HCT116 (cell line): ENCODE results near the gene LMNTD2. TPM values are rescaled to one million over a fixed set of nuclear protein-coding genes. Genes with fewer than 3 reads are reported as not detected.

Experiments
- ATAC-seq: fragments of 200-7000 bp; cut with Tn5 transposase; 2 replicates; pipeline ENCODE4 v1.9.1; 2020; ENCODE audit warnings: mild to moderate bottlenecking, moderate library complexity
- BruUV-seq: library from RNA; stranded (reverse); fragments of 400-500 nt; replicated peaks from 2 replicates; lab custom pipeline; 2021; lab: Mats Ljungman, UMichigan
- CTCF ChIA-PET: fragments of 300-600 bp; sonication (Branson Sonifier 250); formaldehyde crosslinking; loops from one replicate; lab custom pipeline; 2021; ENCODE audit warnings: antibody characterized with exemption; lab: Charles Lee
- POLR2A ChIA-PET: fragments of 300-600, 350-600 bp; sonication (Branson Sonifier 250); formaldehyde crosslinking; loops from one replicate; lab custom pipeline; 2021; ENCODE audit warnings: antibody characterized with exemption; lab: Charles Lee
- RAD21 ChIA-PET, 2 experiments: fragments of 300-600 bp; sonication (Branson Sonifier 250); formaldehyde crosslinking; loops; one replicate each; lab custom pipeline; 2023; ENCODE audit warnings: low total read pairs in 2 of 2; ENCODE audit not compliant: uncharacterized antibody in 2 of 2, unreplicated experiment in 2 of 2, low non-redundant PET in 1 of 2; lab: Charles Lee
- DNase-seq: peaks from one replicate; pipeline ENCODE4 v3.0.0-alpha.2; 2010; ENCODE audit warnings: low read depth, low spot score
- H2AFZ ChIP-seq: fragments of 200-600 bp; shearing (Covaris generic), sonication (generic); 2 replicates; pipeline ENCODE4 v1.6.1; 2017; ENCODE audit warnings: low read depth, mixed run types, mixed read lengths, antibody characterized with exemption, low read length; ENCODE audit not compliant: poor library complexity, severe bottlenecking
- H3K27ac ChIP-seq: 2 replicates; pipeline ENCODE4 v1.5.1; 2012; ENCODE audit warnings: low read depth, low read length
- H3K27me3 ChIP-seq: fragments of 200-600 bp; sonication (generic); 2 replicates; pipeline ENCODE4 v1.6.1; 2016; ENCODE audit warnings: mixed run types, low read length, mixed read lengths; ENCODE audit not compliant: insufficient read depth
- H3K36me3 ChIP-seq, 2 experiments: fragments of 200-500 bp in 1 of 2; fragments of 200-600 bp in 1 of 2; sonication (Bioruptor generic) in 1 of 2; sonication (generic) in 1 of 2; 2 replicates each; pipeline versions ENCODE4 v1.5.1 to v1.6.1; 2014 to 2016; ENCODE audit warnings: low read length in 2 of 2, inconsistent platforms in 1 of 2, mixed read lengths in 1 of 2, mixed run types in 1 of 2; ENCODE audit not compliant: insufficient read depth in 2 of 2, control insufficient read depth in 1 of 2
- H3K4me1 ChIP-seq, 2 experiments: fragments of 200-600 bp in 1 of 2; sonication (generic) in 1 of 2; 2 replicates each; pipeline versions ENCODE4 v1.5.1 to v1.6.1; 2012 to 2017; ENCODE audit warnings: low read length in 2 of 2, inconsistent platforms in 1 of 2, mild to moderate bottlenecking in 1 of 2, mixed read lengths in 1 of 2, mixed run types in 1 of 2, moderate library complexity in 1 of 2; ENCODE audit not compliant: insufficient read depth in 2 of 2, control insufficient read depth in 1 of 2
- H3K4me2 ChIP-seq: fragments of 200-600 bp; sonication (generic); 2 replicates; pipeline ENCODE4 v1.6.1; 2017; ENCODE audit warnings: mixed run types, low read length, mixed read lengths
- H3K4me3 ChIP-seq, 2 experiments: fragments of 200-600 bp in 1 of 2; sonication (generic) in 1 of 2; replicated peaks in 1 of 2; 2 replicates each; pipeline ENCODE4 v1.5.1; 2011 to 2016; ENCODE audit warnings: low read length in 2 of 2, control low read depth in 1 of 2, low read depth in 1 of 2, mild to moderate bottlenecking in 1 of 2, mixed read lengths in 1 of 2, mixed run types in 1 of 2
- H3K79me2 ChIP-seq: fragments of 200-600 bp; sonication (generic); 2 replicates; pipeline ENCODE4 v1.6.1; 2017; ENCODE audit warnings: mild to moderate bottlenecking, mixed run types, low read length, moderate library complexity, mixed read lengths; ENCODE audit not compliant: insufficient read depth
- H3K9ac ChIP-seq: fragments of 200-600 bp; sonication (generic); 2 replicates; pipeline ENCODE4 v1.6.1; 2016; ENCODE audit warnings: low read length, mixed read lengths
- H3K9me2 ChIP-seq: fragments of 200-600 bp; sonication (generic), shearing (Covaris generic); 2 replicates; pipeline ENCODE4 v1.6.1; 2017; ENCODE audit warnings: mixed run types, mild to moderate bottlenecking, moderate library complexity; ENCODE audit not compliant: insufficient read depth
- H3K9me3 ChIP-seq, 2 experiments: fragments of 200-500 bp in 1 of 2; fragments of 200-600 bp in 1 of 2; sonication (Bioruptor generic) in 1 of 2; sonication (generic) in 1 of 2; 2 replicates each; pipeline ENCODE4 v1.6.1; 2014 to 2017; ENCODE audit warnings: low read length in 2 of 2, mixed read lengths in 2 of 2, inconsistent platforms in 1 of 2, low read depth in 1 of 2, mild to moderate bottlenecking in 1 of 2, mixed run types in 1 of 2, moderate library complexity in 1 of 2; ENCODE audit not compliant: control insufficient read depth in 1 of 2, insufficient read depth in 1 of 2
- H4K20me1 ChIP-seq: fragments of 200-600 bp; sonication (generic), shearing (Covaris generic); 2 replicates; pipeline ENCODE4 v1.6.1; 2017; ENCODE audit warnings: mixed run types, mild to moderate bottlenecking, moderate library complexity; ENCODE audit not compliant: insufficient read depth
- CBX3 ChIP-seq: IDR thresholded peaks from 2 replicates; pipeline ENCODE4 v1.6.1; 2012; ENCODE audit warnings: low read depth
- CEBPB ChIP-seq: IDR thresholded peaks from 2 replicates; pipeline ENCODE4 v1.6.1; 2012; ENCODE audit warnings: low read depth
- ELF1 ChIP-seq: IDR thresholded peaks from 2 replicates; pipeline ENCODE4 v1.6.1; 2012; ENCODE audit warnings: low read depth, borderline replicate concordance
- EZH2 ChIP-seq: fragments of 200-600 bp; sonication (generic); IDR thresholded peaks from 2 replicates; pipeline ENCODE4 v1.6.1; 2017; ENCODE audit warnings: antibody characterized with exemption, mixed run types
- EZH2phosphoT487 ChIP-seq: fragments of 200-600 bp; IDR thresholded peaks from 2 replicates; pipeline ENCODE4 v1.6.1; 2018; ENCODE audit warnings: antibody characterized with exemption, borderline replicate concordance
- FOSL1 ChIP-seq: IDR thresholded peaks from 2 replicates; pipeline ENCODE4 v1.6.1; 2012; ENCODE audit warnings: low read depth
- JUND ChIP-seq: IDR thresholded peaks from 2 replicates; pipeline ENCODE4 v1.6.1; 2012
- POLR2A ChIP-seq: IDR thresholded peaks from 2 replicates; pipeline ENCODE4 v1.7.0; 2011; ENCODE audit warnings: borderline replicate concordance; ENCODE audit not compliant: insufficient read depth, insufficient read length; ENCODE audit errors: extremely low read depth
- POLR2AphosphoS5 ChIP-seq: IDR thresholded peaks from 2 replicates; pipeline ENCODE4 v1.6.1; 2011; ENCODE audit warnings: mild to moderate bottlenecking, low read depth, low read length, moderate library complexity
- RAD21 ChIP-seq: IDR thresholded peaks from 2 replicates; pipeline ENCODE4 v1.6.1; 2012; ENCODE audit warnings: low read depth, mild to moderate bottlenecking
- REST ChIP-seq: IDR thresholded peaks from 2 replicates; pipeline ENCODE4 v1.6.1; 2012; ENCODE audit warnings: low read depth
- SIN3A ChIP-seq: IDR thresholded peaks from 2 replicates; pipeline ENCODE4 v1.6.1; 2012; ENCODE audit warnings: low read depth
- SP1 ChIP-seq: IDR thresholded peaks from 2 replicates; pipeline ENCODE4 v1.6.1; 2012; ENCODE audit warnings: low read depth
- SRF ChIP-seq: IDR thresholded peaks from 2 replicates; pipeline ENCODE4 v1.6.1; 2012; ENCODE audit warnings: low read depth
- TCF7L2 ChIP-seq: IDR thresholded peaks from 2 replicates; pipeline ENCODE4 v1.7.0; 2011; ENCODE audit warnings: borderline replicate concordance, inconsistent platforms; ENCODE audit not compliant: insufficient read depth, insufficient read length; ENCODE audit errors: extremely low read depth
- YY1 ChIP-seq: IDR thresholded peaks from 2 replicates; pipeline ENCODE4 v1.6.1; 2011; ENCODE audit warnings: low read length, low read depth, moderate library complexity, mild to moderate bottlenecking; ENCODE audit not compliant: insufficient replicate concordance; ENCODE audit errors: extremely low read depth
- ZNF274 ChIP-seq: fragments of 200-500 bp; sonication (Bioruptor generic); IDR thresholded peaks from 2 replicates; pipeline ENCODE4 v1.6.1; 2014; ENCODE audit warnings: mild to moderate bottlenecking, low read depth, low read length, inconsistent platforms
- intact Hi-C: fragments of 100-400 bp; cut with micrococcal nuclease; formaldehyde crosslinking; loops from 2 replicates; pipeline ENCODE4 v1.10.0; 2022
- total RNA-seq: library from RNA; stranded (reverse); gene quantifications from one replicate; pipeline ENCODE4 v1.2.1, GENCODE V29; 2021; ENCODE audit not compliant: unreplicated experiment
- TF ChIP-seq, protein P1 (sequence below): IDR thresholded peaks from 2 replicates; pipeline ENCODE4 v1.6.1; 2012

The LMNTD2 gene
- total RNA-seq, 1 experiment from 2014 or later = 9.5 TPM

DNA sequence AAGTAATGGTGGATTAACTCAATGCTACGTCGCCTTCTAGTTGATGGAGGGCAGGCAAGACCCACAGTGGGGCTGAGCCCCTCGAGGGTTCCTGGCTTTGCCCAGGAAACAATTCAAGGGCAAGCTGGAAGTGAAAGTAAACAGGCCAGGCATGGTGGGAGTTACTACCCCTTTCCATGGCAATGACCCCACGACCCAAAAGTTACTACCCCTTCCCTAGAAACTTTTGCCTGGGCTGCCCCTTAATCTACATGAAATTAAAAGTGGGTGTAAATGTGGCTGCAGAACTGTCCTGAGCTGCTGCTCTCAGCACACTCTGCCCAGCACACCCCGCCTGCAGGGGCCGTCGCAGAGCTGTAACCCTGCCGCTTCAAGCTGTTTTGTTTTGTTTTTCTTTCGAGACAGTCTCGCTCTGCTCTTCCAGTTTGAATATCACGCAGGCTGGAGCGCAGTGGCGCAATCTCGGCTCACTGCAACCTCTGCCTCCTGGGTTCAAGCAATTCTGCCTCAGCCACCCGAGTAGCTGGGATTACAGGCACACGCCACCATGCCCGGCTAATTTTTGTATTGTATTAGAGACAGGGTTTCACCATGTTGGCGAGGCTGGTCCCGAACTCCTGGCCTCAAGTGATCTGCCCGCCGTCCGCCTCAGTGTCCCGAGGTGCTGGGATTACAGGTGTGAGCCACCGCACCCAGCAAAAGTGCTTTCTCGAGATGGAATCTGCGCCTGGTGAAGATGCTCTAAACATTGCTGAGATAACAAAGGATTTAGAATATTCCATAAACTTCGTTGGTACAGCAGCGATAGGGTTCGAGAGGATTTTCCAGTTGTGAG is 47.6 kb downstream of the LMNTD2 start (continued):
- TF ChIP-seq REST = no peak
- TF ChIP-seq FOSL1 = no peak
- no peak for TF ChIP-seq TCF7L2
- TF ChIP-seq CBX3 = no peak
- no peak for TF ChIP-seq SIN3A
- TF ChIP-seq JUND = no peak
- TF ChIP-seq ELF1 = no peak

DNA sequence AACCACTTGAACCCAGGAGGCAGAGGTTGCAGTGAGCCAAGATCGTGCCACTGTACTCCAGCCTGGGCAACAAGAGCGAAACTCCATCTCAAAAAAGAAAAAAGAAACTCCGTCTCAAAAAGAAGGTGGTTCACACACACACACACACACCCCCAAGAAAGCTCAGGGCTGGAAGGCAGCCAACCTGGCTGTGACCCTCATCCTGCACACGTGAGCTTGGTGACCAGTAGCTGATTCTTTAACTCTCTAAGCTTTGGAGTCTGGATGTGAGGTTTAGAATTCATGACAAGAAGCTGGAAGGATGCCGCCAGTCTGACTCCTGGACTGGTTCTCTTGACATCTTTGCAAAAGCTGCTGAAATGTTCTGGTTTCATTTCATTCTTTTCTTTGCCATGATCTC is 51.6 kb downstream of the LMNTD2 start:
- ATAC-seq (no peak), DNase-seq (no peak)
- no peak overlapping the region for H3K4me2 ChIP-seq
- no peak overlapping the region for H2AFZ ChIP-seq
- RAD21 ChIA-PET = no interaction called here
- H3K27me3 ChIP-seq = no peaks in the 10 kb centered on the region
- POLR2A ChIA-PET = interaction anchor here (1.0 kb wide), 1 partner anchor 27 kb away, joined by 5 read pairs; the partner anchor contains the start of gene HRAS
- H3K79me2 ChIP-seq = peaks cover 33% of the 10 kb centered on the region
- H3K9me2 ChIP-seq = no peaks in the 10 kb centered on the region
- peaks cover 0 to 19% of the 10 kb centered on the region in 2 experiments; a peak in 2 of 4 replicates for H3K36me3 ChIP-seq
- no peak overlapping the region for H3K27ac ChIP-seq
- no peaks in the 10 kb centered on the region; a peak in 1 of 4 replicates for H3K9me3 ChIP-seq
- H4K20me1 ChIP-seq = no peaks in the 10 kb centered on the region
- TSS peak; percentile 57 for BruUV-seq
- CTCF ChIA-PET = no interaction called here
- H3K9ac ChIP-seq = no peak overlapping the region
- intact Hi-C loops = loop anchor here (5.0 kb wide), 1 partner anchor 62 kb away; no protein-coding TSS in a partner anchor
- peaks cover 6 to 22% of the 10 kb centered on the region in 2 experiments; a peak in 3 of 4 replicates for H3K4me1 ChIP-seq
- no peak overlapping the region for H3K4me3 ChIP-seq
- TF ChIP-seq SRF = no peak
- no peak for TF ChIP-seq EZH2phosphoT487
- no peak for TF ChIP-seq RAD21
- no peak for TF ChIP-seq ZNF274
- no peak for TF ChIP-seq POLR2AphosphoS5
- no peak for TF ChIP-seq POLR2A
- no peak for TF ChIP-seq SP1
- no peak for TF ChIP-seq FOSL1
- no peak for TF ChIP-seq EZH2
- TF ChIP-seq JUND = no peak
- TF ChIP-seq YY1 = no peak
- no peak for TF ChIP-seq CEBPB
- TF ChIP-seq SIN3A = no peak
- TF ChIP-seq TCF7L2 = no peak
- TF ChIP-seq, protein P1, sequence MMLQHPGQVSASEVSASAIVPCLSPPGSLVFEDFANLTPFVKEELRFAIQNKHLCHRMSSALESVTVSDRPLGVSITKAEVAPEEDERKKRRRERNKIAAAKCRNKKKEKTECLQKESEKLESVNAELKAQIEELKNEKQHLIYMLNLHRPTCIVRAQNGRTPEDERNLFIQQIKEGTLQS = no peak
- no peak for TF ChIP-seq REST
